Neural crest cell (in vitro differentiated cells): ENCODE measurements around the gene NKAIN1. TPM values are rescaled to one million over a fixed set of nuclear protein-coding genes. Genes with fewer than 3 reads are reported as not detected.
A peak's percentile ranks its signal among the peaks of the same experiment; 100 is the strongest.
"Not testable (repeated sequence)": the region's sequence is repeated elsewhere in the genome, so short reads cannot be mapped to it uniquely, and the experiment has no call there.

Source experiments
- DNase-seq: peaks from one replicate; pipeline ENCODE4 v3.0.0; 2021; ENCODE audit warnings: low read depth, mixed read lengths, low spot score
- H3K27ac Mint-ChIP-seq: one replicate; pipeline ENCODE4 v1.8.0; 2021; ENCODE audit warnings: mild to moderate bottlenecking, mixed read lengths; ENCODE audit not compliant: unreplicated experiment
- H3K27me3 Mint-ChIP-seq: 2 replicates; pipeline ENCODE4 v1.8.0; 2021; ENCODE audit warnings: low read depth, mild to moderate bottlenecking, mixed read lengths
- H3K36me3 Mint-ChIP-seq: 2 replicates; pipeline ENCODE4 v1.8.0; 2021; ENCODE audit warnings: low read depth, mild to moderate bottlenecking, mixed read lengths
- H3K4me1 Mint-ChIP-seq: 2 replicates; pipeline ENCODE4 v1.8.0; 2021; ENCODE audit warnings: mixed read lengths
- H3K4me3 Mint-ChIP-seq: one replicate; pipeline ENCODE4 v1.8.0; 2021; ENCODE audit warnings: mild to moderate bottlenecking, mixed read lengths
- H3K9me3 Mint-ChIP-seq: 2 replicates; pipeline ENCODE4 v1.8.0; 2021; ENCODE audit warnings: mixed read lengths
- CTCF ChIP-seq: fragments of 200-600 bp; sonication (generic); conservative IDR thresholded peaks from 2 replicates; pipeline ENCODE4 v1.5.0; 2021; ENCODE audit warnings: antibody characterized with exemption, mild to moderate bottlenecking
- total RNA-seq: library from RNA; stranded (reverse); gene quantifications from 2 replicates; pipeline ENCODE4 v1.2.1, GENCODE V29; 2021

Gene NKAIN1
- total RNA-seq, 1 donor from 2014 or later = 73.2 TPM

- Mint-ChIP-seq H3K4me3 (no peak overlapping the region), H3K9me3 (no peaks in the 10 kb centered on the region)
Measured at GRCh38 chr1:31199236-31199790, 40.4 kb downstream of the NKAIN1 start.

GRCh38 chr1:31198600-31198999 lies 41.1 kb downstream of the NKAIN1 start:
- Mint-ChIP-seq H3K27me3 (no peaks in the 10 kb centered on the region), H3K9me3 (no peaks in the 10 kb centered on the region), H3K36me3 (no peaks in the 10 kb centered on the region), H3K27ac (peak overlapping the region; percentile 84), H3K4me1 (peaks cover 33% of the 10 kb centered on the region), H3K4me3 (no peak overlapping the region)
- DNase-seq = no peak
- TF ChIP-seq CTCF = no peak

More at GRCh38 chr1:31199236-31199790, 40.4 kb downstream of the NKAIN1 start:
- no peaks in the 10 kb centered on the region for H3K36me3 Mint-ChIP-seq
- no peak for DNase-seq
- TF ChIP-seq CTCF = no peak
- H3K27me3 Mint-ChIP-seq = no peaks in the 10 kb centered on the region
- peaks cover 33% of the 10 kb centered on the region for H3K4me1 Mint-ChIP-seq
- H3K27ac Mint-ChIP-seq = peak overlapping the region; percentile 84

- DNase-seq = no peak
- H3K36me3 Mint-ChIP-seq = no peaks in the 10 kb centered on the region
- H3K4me3 Mint-ChIP-seq = no peak overlapping the region
- H3K27me3 Mint-ChIP-seq = no peaks in the 10 kb centered on the region
- no peak for TF ChIP-seq CTCF
- H3K27ac Mint-ChIP-seq = no peak overlapping the region
- H3K9me3 Mint-ChIP-seq = no peaks in the 10 kb centered on the region
- peaks cover 30% of the 10 kb centered on the region for H3K4me1 Mint-ChIP-seq
Measured at GRCh38 chr1:31198150-31198549, 41.5 kb downstream of the NKAIN1 start.

- no peaks in the 10 kb centered on the region for H3K36me3 Mint-ChIP-seq
- TF ChIP-seq CTCF = no peak
- no peak overlapping the region for H3K27ac Mint-ChIP-seq
- no peak for DNase-seq
- no peak overlapping the region for H3K4me3 Mint-ChIP-seq
- no peaks in the 10 kb centered on the region for H3K9me3 Mint-ChIP-seq
- peaks cover 25% of the 10 kb centered on the region for H3K4me1 Mint-ChIP-seq
- H3K27me3 Mint-ChIP-seq = no peaks in the 10 kb centered on the region
Measured at GRCh38 chr1:31196685-31197084, 43.0 kb downstream of the NKAIN1 start.

- H3K36me3 Mint-ChIP-seq = not testable (repeated sequence)
- H3K4me1 Mint-ChIP-seq = peaks cover 21% of the 10 kb centered on the region
Measured at GRCh38 chr1:31195267-31195666, 44.4 kb downstream of the NKAIN1 start.

GRCh38 chr1:31193729-31194128 lies 46.0 kb downstream of the NKAIN1 start:
- no peak for TF ChIP-seq CTCF
- no peaks in the 10 kb centered on the region for H3K27me3 Mint-ChIP-seq
- H3K27ac Mint-ChIP-seq = no peak overlapping the region
- no peaks in the 10 kb centered on the region for H3K36me3 Mint-ChIP-seq
- DNase-seq = no peak
- no peak overlapping the region for H3K4me3 Mint-ChIP-seq
- H3K9me3 Mint-ChIP-seq = no peaks in the 10 kb centered on the region
- peaks cover 12% of the 10 kb centered on the region for H3K4me1 Mint-ChIP-seq

More at GRCh38 chr1:31195267-31195666, 44.4 kb downstream of the NKAIN1 start:
- not testable (repeated sequence) for H3K27ac Mint-ChIP-seq, H3K4me3 Mint-ChIP-seq, H3K27me3 Mint-ChIP-seq, H3K9me3 Mint-ChIP-seq, DNase-seq
